LNCaP clone FGC (cell line): ENCODE results near the gene PWWP2B.

Experiments used
- DNase-seq: peaks from one replicate; pipeline ENCODE4 v3.0.0-alpha.2; 2011; ENCODE audit warnings: low read depth
- H3K4me3 ChIP-seq: 2 replicates; pipeline ENCODE4 v1.5.1; 2011; ENCODE audit warnings: mild to moderate bottlenecking, low read depth, low read length, control low read depth
- TF ChIP-seq, protein P1 (sequence below): IDR thresholded peaks from 2 replicates; pipeline ENCODE4 v1.5.1; 2012; ENCODE audit warnings: mild to moderate bottlenecking; ENCODE audit not compliant: control insufficient read depth, insufficient read depth; ENCODE audit errors: extremely low read depth

PWWP2B gene

DNA sequence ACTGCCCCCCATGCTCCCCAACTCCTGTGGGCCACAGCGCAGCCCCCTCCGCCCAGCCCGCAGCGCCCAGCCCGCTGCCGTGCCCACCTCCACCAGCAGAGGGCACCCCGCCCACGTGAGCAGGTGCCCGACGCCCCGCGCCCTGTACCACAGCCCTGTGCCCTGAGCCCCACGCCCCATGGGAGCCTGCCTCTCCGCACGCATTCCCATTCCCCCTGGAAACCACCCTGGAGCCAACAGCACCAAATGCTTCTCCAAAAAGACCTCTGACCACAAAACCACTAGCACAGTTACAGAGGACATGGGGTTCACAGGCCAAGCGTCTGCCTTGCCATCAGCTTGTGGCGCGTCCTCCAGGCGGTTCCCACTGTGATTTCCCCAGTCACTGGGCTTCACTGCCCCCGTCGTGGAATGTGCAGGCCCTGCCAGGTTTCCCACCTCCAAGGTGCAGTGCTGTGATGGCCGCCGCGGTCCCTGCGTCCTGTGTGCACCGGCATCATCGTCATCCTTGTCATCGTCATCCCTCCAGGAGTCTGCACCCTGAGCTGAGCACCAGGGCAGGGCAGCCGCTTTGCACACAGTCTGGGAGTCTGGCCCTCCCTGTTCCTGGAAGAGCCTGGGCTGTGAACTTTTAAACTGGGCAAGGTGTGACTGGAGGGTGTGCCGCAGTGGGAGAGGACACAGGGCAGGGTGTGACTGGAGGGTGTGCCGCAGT, 61.7 kb downstream of the PWWP2B start:
- TF ChIP-seq, protein P1, sequence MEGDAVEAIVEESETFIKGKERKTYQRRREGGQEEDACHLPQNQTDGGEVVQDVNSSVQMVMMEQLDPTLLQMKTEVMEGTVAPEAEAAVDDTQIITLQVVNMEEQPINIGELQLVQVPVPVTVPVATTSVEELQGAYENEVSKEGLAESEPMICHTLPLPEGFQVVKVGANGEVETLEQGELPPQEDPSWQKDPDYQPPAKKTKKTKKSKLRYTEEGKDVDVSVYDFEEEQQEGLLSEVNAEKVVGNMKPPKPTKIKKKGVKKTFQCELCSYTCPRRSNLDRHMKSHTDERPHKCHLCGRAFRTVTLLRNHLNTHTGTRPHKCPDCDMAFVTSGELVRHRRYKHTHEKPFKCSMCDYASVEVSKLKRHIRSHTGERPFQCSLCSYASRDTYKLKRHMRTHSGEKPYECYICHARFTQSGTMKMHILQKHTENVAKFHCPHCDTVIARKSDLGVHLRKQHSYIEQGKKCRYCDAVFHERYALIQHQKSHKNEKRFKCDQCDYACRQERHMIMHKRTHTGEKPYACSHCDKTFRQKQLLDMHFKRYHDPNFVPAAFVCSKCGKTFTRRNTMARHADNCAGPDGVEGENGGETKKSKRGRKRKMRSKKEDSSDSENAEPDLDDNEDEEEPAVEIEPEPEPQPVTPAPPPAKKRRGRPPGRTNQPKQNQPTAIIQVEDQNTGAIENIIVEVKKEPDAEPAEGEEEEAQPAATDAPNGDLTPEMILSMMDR: peak; percentile 99
- DNase-seq: no peak
- no peak overlapping the region for H3K4me3 ChIP-seq

DNA sequence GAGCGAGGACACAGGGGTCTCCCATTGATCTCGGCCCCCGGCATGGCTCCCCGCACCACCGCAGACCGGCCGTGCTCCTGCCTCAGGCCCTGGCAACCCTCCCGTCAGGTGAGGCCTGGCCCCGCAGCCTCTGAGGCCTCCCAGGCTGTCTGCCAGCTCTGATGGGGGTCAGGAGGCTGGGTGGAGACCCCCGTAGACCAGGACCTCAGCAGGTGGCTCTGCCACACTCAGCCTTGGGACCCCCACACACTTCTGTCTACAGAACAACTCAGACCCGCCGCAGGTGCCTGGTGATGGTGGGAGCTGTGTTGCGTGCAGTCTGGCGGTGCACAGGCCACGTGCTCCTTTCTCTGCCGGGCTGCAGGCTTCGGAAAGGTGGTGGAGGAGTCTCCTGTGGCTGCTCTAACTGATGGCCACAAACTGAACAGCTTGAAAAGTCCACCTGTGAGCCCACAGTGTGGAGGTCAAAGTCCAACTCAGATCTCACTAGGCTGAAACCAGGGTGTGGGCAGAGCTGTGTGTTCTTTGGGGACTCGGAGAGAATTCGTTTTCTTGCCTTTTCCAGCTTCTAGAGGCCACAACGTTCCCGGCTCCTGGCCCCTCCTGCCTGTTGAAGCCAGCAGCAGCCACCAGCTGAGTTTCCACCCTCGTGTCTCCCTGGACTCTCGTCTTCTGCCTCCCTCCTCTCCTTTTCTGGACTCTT, 62.5 kb downstream of the PWWP2B start:
- TF ChIP-seq, protein P1: no peak
- no peak for DNase-seq
- no peak overlapping the region for H3K4me3 ChIP-seq

DNA sequence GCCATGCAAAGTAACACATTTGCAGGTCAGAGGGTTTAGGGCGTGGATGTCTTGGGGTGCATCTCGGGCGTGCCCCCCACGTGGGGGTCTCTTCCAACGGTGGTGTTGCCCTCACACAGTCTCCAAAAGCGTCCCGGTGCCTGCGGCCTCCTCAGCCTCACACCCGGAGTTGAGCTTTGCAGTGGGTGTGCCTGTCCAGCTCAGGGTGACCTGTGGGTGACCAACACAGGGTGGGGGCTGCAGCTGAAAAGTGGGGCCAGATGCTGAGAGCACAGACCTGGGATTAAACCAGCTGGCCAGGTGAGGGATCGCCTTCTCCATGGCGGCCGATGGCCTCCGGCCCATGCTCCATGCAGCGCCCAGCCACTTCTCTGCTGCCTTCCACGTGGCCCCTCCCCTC, 63.1 kb downstream of the PWWP2B start:
- TF ChIP-seq, protein P1: no peak
- no peak overlapping the region for H3K4me3 ChIP-seq
- DNase-seq: no peak

DNA sequence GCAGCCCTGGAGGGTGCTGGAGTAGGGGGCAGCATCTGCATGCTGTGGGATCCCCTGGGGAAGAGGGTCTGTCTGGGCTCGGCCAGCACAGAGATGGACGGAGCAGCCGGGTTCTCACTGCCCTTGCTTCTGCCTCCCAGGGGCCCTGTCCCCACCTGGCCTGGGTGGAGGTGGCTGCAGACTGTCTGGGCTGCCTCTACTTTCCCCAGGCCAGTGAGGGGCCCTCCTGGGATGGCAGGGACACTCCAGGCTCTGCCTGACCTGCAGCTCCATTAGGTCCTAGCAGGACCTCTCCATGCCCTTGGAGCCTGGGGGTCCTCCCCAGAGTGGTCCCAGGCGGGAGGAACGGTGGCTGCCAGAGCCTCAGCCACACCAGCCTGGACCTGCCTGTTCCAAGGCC, 63.7 kb downstream of the PWWP2B start:
- DNase-seq: no peak

GRCh38 chr10:132461103-132461682, 64.2 kb downstream of the PWWP2B start:
- TF ChIP-seq, protein P1: no peak
- no peak overlapping the region for H3K4me3 ChIP-seq
- DNase-seq: no peak

More for the DNA sequence above, 63.7 kb downstream of the PWWP2B start:
- TF ChIP-seq, protein P1: no peak
- no peak overlapping the region for H3K4me3 ChIP-seq

- DNase-seq: no peak
- TF ChIP-seq, protein P1: no peak
- no peak overlapping the region for H3K4me3 ChIP-seq
Observed at GRCh38 chr10:132461683-132462231, 64.8 kb downstream of the PWWP2B start.
